ENCODE data around the gene GIMAP2.

The GIMAP2 gene

DNA sequence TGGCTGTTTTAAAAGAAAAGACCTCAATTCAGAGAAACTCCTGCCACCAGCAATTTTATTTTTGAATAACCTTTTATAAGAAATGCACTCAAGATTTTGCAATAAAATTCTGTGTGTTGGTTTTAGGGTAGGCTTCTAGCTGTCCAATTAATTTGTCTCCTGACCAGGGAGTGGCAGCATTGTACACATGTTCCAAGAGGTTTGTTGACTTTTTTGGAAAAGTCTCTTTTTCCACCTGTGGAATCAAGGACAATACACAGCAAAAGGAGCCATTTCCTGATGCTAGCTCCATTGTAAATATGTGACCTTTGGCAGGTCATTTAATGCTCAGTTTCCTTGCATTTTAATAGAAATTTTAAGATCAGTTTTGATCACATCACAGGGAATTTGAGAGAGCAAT, 53.5 kb downstream of the GIMAP2 start:
- TF ChIP-seq REST (IDR thresholded peaks at IDR 0.05; ENCODE audit: low read depth) (no peak), FOXM1 (IDR thresholded peaks at IDR 0.05; ENCODE audit: borderline replicate concordance, low read depth) (no peak), RAD21 (IDR thresholded peaks at IDR 0.05; ENCODE audit: low read depth) (no peak), TCF12 (IDR thresholded peaks at IDR 0.05; ENCODE audit: low read depth) (no peak), TAF1 (IDR thresholded peaks at IDR 0.05; ENCODE audit: low read depth) (no peak), CEBPB (IDR thresholded peaks at IDR 0.05) (no peak), YY1 (IDR thresholded peaks at IDR 0.05; ENCODE audit: low read depth) (no peak), ZBTB7A (IDR thresholded peaks at IDR 0.05; ENCODE audit: low read depth) (no peak)

- TF ChIP-seq REST (IDR thresholded peaks at IDR 0.05; ENCODE audit: low read depth) (no peak), USF1 (IDR thresholded peaks at IDR 0.05) (no peak), FOXM1 (IDR thresholded peaks at IDR 0.05; ENCODE audit: borderline replicate concordance, low read depth) (no peak), ZBTB7A (IDR thresholded peaks at IDR 0.05; ENCODE audit: low read depth) (no peak), RAD21 (IDR thresholded peaks at IDR 0.05; ENCODE audit: low read depth) (no peak), MAX (IDR thresholded peaks at IDR 0.05) (no peak), CREB1 (IDR thresholded peaks at IDR 0.05; ENCODE audit: low read depth) (no peak), EGR1 (IDR thresholded peaks at IDR 0.05) (no peak)
Measured at GRCh38 chr7:150740053-150740452, 54.5 kb downstream of the GIMAP2 start.

DNA sequence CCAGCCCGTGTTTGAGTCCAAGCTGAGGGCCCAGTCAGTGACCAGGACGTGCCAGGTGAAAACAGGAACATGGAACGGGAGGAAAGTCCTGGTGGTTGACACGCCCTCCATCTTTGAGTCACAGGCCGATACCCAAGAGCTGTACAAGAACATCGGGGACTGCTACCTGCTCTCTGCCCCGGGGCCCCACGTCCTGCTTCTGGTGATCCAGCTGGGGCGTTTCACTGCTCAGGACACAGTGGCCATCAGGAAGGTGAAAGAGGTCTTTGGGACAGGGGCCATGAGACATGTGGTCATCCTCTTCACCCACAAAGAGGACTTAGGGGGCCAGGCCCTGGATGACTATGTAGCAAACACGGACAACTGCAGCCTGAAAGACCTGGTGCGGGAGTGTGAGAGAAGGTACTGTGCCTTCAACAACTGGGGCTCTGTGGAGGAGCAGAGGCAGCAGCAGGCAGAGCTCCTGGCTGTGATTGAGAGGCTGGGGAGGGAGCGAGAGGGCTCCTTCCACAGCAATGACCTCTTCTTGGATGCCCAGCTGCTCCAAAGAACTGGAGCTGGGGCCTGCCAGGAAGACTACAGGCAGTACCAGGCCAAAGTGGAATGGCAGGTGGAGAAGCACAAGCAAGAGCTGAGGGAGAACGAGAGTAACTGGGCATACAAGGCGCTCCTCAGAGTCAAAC, 56.9 kb downstream of the GIMAP2 start:
- TF ChIP-seq NFIC (IDR thresholded peaks at IDR 0.05) (no peak), REST (IDR thresholded peaks at IDR 0.05; ENCODE audit: low read depth) (no peak), EGR1 (IDR thresholded peaks at IDR 0.05) (no peak), USF1 (IDR thresholded peaks at IDR 0.05) (no peak), EP300 (IDR thresholded peaks at IDR 0.05; ENCODE audit: borderline replicate concordance) (no peak), TEAD4 (IDR thresholded peaks at IDR 0.05) (no peak), TCF12 (IDR thresholded peaks at IDR 0.05; ENCODE audit: low read depth) (no peak), FOXM1 (IDR thresholded peaks at IDR 0.05; ENCODE audit: borderline replicate concordance, low read depth) (no peak), CREB1 (IDR thresholded peaks at IDR 0.05; ENCODE audit: low read depth) (no peak), TAF1 (IDR thresholded peaks at IDR 0.05; ENCODE audit: low read depth) (no peak), RAD21 (IDR thresholded peaks at IDR 0.05; ENCODE audit: low read depth) (no peak), ZBTB7A (IDR thresholded peaks at IDR 0.05; ENCODE audit: low read depth) (no peak), YY1 (IDR thresholded peaks at IDR 0.05; ENCODE audit: low read depth) (no peak)
